GM19468 (cell line): ENCODE results near the gene OSBPL3.

Experiments used
- ATAC-seq: cut with Tn5 transposase; IDR thresholded peaks from one replicate; pipeline ENCODE4 v1.9.1; 2021; ENCODE audit warnings: mild to moderate bottlenecking, moderate library complexity, moderate number of reproducible peaks; ENCODE audit not compliant: unreplicated experiment; ENCODE audit errors: extremely low read depth

Gene OSBPL3

GRCh38 chr7:24752073-24752800, 227.7 kb downstream of the OSBPL3 start:
- no peak for ATAC-seq

DNA sequence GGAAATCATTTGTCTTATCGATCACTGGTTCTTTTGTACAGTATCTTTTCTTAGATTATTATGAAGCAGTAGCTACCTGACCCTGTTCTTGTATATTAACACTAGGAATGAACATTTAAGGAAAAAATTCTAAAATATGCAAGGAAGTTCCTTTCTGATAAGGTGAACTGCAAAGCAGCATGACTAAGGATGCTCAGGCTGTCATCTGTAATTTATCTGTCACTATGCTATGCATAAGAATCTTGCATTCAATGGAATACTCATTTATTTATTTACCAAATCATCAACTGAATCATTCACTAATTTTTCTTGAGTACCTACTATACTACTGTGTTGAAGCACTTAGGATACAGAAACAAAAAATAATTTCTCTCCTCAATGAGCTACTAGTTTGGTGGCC, 228.5 kb downstream of the OSBPL3 start:
- ATAC-seq = no peak

- ATAC-seq = no peak
These were observed 229.4 kb downstream of the OSBPL3 start for GRCh38 chr7:24750441-24751055.

DNA sequence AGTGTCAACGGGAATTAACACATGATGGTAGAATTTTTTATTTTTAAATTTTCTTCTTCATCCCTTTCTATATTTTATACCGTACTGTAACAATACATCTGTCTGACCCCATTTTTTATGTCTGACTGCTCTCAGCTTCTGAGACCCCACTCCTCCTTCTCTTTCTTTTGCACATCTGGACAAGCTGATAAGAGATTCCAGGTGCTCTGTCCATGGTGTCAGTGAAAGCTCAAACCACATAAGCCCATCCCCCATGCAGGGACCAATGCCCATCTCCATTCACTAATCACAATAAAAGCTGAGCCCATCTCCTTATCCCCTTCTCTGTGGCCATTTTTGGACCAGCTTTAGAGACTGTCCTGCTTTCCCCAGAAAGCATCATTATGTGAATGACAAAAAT, 231.5 kb downstream of the OSBPL3 start:
- ATAC-seq = no peak
